Motor neuron (in vitro differentiated cells): Measurements from ENCODE around the gene IL15. TPM values are rescaled to one million over a fixed set of nuclear protein-coding genes. Genes with fewer than 3 reads are reported as not detected.
"Not testable (repeated sequence)": the region's sequence is repeated elsewhere in the genome, so short reads cannot be mapped to it uniquely, and the experiment has no call there.

Source experiments
- ATAC-seq, 8 experiments: fragments of 200-7000 bp; cut with Tn5 transposase; replicated peaks in 6 of 8; 2 replicates each; pipeline ENCODE4 v1.8.0; 2021; ENCODE audit warnings: mild to moderate bottlenecking in 8 of 8, moderate library complexity in 8 of 8
- H3K27ac ChIP-seq, 2 donors: fragments of 250-450 bp; sonication (Bioruptor Pico); 2 replicates each; pipeline ENCODE4 v1.9.0; 2021; ENCODE audit warnings: antibody characterized with exemption in 2 of 2, mild to moderate bottlenecking in 2 of 2, moderate library complexity in 1 of 2
- H3K4me1 ChIP-seq, 2 donors: fragments of 250-450 bp; sonication (Bioruptor Pico); replicated peaks in 1 of 2; 2 replicates each; pipeline ENCODE4 v1.6.1; 2021; ENCODE audit warnings: antibody characterized with exemption in 2 of 2, mild to moderate bottlenecking in 2 of 2, moderate library complexity in 1 of 2
- H3K4me3 ChIP-seq, 5 donors: fragments of 250-450 bp; sonication (Bioruptor Pico); 2 replicates each; pipeline ENCODE4 v1.9.0; 2021; ENCODE audit warnings: antibody characterized with exemption in 5 of 5, mild to moderate bottlenecking in 5 of 5, moderate library complexity in 4 of 5
- WGBS, 10 experiments: fragments of 450-650 bp; shearing (Covaris generic); methylation state at CpG; one replicate each; pipeline ENCODE4 v1.0.0; 2022; 5-methylcytosine and 5-hydroxymethylcytosine counted together
- in situ Hi-C, 9 experiments: fragments of 400-800 bp; cut with MboI; loops; one replicate each; pipeline ENCODE4 v1.15.0; 2021; ENCODE audit warnings: low sequenced_read_pairs in 9 of 9, low pct_unique_long_range_greater_than_20kb in 2 of 9; ENCODE audit not compliant: unreplicated experiment in 9 of 9
- total RNA-seq, 8 experiments: library from RNA; unstranded; fragments of 300-600 nt; gene quantifications; 2 replicates each; pipeline versions ENCODE4 v1.2.3 to v1.2.4, GENCODE V29; 2022

Gene IL15
- total RNA-seq, 8 experiments from 2014 or later = 0.16 to 3.3 (median 0.43) TPM

DNA sequence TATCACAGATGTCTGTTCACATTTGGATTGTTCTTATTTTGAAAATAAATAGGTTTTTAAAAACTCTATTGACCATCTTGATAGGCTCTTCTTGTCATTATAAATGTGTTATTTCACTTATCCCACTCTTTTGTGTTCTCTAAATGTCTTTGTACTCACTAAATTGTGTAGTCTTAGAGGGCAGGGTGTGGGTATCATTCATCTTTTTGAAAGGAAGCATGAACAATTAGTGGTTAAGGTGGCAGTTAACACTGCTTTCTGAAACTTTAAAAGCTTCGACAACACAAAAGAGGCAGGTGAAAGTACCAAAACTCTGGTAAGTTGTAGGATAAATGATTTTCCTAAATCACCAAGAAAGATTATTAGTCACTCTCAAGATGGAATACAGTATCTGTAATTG, 83.2 kb downstream of the IL15 start:
- H3K4me3 ChIP-seq = no peak overlapping the region
- H3K27ac ChIP-seq = no peak overlapping the region
- H3K4me1 ChIP-seq = no peaks in the 10 kb centered on the region
- in situ Hi-C loops = no loop called here
- 50 to 100% (median 91%) methylated on average over 1 of the region's 1 CpG; no CpG with 5 or more reads in 1 of the 10 experiments for WGBS, 10 experiments
- no peak for ATAC-seq

DNA sequence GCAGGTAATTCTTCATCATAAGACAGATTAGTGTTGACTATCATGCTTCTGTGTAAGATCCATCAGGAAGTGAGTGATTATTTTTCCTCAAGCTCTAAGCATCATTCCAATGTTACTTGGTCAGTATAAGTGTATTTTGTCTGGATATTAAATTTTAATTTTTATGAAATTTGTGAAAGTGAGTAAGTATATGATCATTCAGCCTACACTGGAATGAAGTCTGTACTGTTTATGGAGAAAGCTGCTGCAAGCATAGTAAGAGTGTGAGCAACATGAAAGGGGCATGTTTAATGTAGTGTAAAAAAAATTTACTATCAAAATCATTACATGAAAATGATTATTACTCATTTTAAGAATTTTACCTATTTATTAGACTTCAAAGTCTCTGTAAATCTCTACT, 84.8 kb downstream of the IL15 start:
- in situ Hi-C loops = no loop called here
- Histone ChIP-seq H3K4me3 (no peak overlapping the region), H3K27ac (no peak overlapping the region), H3K4me1 (no peaks in the 10 kb centered on the region)
- ATAC-seq = no peak

DNA sequence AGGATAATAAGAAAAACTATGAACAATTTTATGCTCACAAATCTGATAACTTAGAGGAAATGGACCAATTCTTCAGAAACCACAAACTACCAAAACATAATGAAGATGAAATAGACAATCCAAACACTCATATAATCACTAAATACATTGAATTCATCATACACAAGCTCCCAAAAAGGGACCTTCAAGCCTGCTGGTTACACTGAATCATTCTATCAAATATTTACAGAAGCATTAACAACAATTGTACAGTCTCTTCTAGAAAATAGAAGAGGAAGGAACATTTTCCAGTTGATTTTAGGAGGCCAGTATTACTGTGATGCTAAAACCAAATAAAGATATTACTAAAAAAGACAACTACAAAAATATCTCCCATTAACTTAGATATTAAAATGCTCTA, 88.3 kb downstream of the IL15 start:
- Histone ChIP-seq H3K27ac (no peak overlapping the region), H3K4me1 (no peaks in the 10 kb centered on the region), H3K4me3 (no peak overlapping the region)
- in situ Hi-C loops = no loop called here
- ATAC-seq = no peak

DNA sequence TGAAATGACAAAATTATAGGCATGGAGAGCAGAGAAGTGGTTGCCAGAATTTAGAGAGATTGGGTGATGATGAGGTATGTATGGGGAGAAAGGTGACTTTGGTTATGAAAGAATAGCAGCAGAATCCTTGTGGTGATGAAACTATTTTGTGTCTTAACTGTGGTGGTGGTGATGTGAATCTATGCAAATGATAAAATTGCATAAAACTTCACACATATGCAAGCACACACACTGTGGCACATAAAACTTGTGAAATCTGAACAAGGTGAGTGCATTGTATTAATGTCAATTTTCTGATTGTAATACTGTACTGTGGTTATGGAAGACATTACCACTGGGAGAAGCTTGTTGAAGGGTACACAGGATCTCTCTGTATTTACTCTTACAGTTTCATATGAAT, 91.0 kb downstream of the IL15 start:
- Histone ChIP-seq H3K27ac (no peak overlapping the region), H3K4me1 (no peaks in the 10 kb centered on the region), H3K4me3 (no peak overlapping the region)
- in situ Hi-C loops = no loop called here
- ATAC-seq = peak in 2 of 8 experiments; percentile 20 to 71

DNA sequence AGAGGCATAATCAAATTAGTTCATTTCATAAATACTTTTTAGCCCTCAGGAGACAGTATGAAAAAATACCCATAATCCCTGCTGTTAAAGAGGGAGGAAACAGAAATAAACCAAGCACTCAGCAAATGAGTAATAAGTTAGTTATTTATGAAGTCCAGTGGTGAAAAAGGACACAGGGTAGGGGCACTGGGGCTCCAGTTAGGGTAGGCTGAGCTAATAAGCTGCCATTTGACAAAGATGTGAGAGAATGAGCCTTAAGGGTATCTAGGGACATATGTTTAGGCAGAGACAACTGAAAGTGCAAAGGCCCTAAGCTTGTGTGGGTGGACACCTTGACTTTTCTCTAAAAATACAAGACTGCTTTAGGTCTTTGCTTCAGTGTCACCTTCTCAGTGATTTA, 94.4 kb downstream of the IL15 start:
- in situ Hi-C loops = no loop called here
- Histone ChIP-seq H3K27ac (no peak overlapping the region), H3K4me3 (no peak overlapping the region), H3K4me1 (no peaks in the 10 kb centered on the region)
- no peak for ATAC-seq

DNA sequence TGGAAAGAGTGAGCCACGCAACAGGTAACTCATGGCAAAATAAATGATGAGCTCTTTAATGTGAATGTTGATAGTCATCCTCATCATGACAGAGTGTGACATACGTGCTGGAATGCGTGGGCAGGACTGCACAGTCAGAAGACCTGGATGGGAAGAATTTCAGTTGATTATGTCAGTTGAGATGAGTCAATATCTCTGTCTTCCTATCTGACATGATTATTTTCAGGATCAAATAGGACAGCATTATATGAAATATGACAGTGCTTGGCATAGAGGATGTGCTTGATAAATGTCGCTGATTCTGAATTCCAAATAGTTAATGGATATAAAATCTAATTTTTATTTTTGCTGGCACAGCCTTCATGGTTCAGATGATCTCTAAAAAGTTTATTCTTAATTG, 95.1 kb downstream of the IL15 start:
- Histone ChIP-seq H3K27ac (no peak overlapping the region), H3K4me3 (no peak overlapping the region), H3K4me1 (no peaks in the 10 kb centered on the region)
- in situ Hi-C loops = no loop called here
- WGBS, 10 experiments = 63 to 100% (median 86%) methylated on average over 1 to 4 of the region's 4 CpGs; no CpG with 5 or more reads in 1 of the 10 experiments
- no peak for ATAC-seq

DNA sequence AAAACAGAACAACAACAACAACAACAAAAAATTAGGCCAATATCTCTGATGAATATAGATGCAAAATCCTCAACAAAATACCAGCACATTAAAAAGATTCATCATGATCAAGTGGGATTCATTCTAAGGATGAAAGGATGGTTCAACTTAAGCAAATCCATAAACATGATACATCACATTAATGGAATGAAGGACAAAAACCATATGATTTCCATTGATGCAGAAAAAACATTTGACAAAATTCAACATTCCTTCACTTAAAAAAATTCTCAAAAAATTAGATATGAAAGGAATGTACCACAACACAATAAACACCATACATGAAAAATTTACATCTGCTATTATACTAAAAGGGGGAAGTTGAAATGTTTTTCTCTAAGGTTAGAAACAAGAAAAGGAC, 103.3 kb downstream of the IL15 start:
- H3K4me1 ChIP-seq = no peaks in the 10 kb centered on the region
- H3K27ac ChIP-seq = no peak overlapping the region
- in situ Hi-C loops = no loop called here
- no peak overlapping the region for H3K4me3 ChIP-seq
- no peak for ATAC-seq

DNA sequence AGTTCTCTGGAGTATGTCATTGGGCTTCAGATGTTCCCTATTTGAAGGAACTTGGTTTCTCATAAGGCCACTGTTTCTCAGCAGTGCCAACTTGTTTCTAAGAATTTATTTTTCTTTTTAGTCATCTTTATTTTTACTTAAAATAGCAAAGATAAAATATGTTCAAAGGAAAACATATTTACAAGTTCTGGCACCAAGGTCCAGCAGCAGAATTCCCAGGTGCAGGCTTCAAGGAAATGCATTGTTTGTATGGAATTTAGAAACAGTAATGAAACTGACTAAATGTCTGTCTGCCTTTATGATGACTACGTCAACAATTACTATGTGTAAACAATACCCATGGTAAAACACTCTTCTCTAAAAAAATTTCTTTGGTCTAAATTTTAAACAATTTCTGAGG, 109.6 kb downstream of the IL15 start:
- 57 to 100% (median 90%) methylated on average over 1 of the region's 1 CpG; no CpG with 5 or more reads in 3 of the 10 experiments for WGBS, 10 experiments
- Histone ChIP-seq H3K4me3 (no peak overlapping the region), H3K27ac (no peak overlapping the region), H3K4me1 (no peaks in the 10 kb centered on the region)
- no peak for ATAC-seq
- in situ Hi-C loops = no loop called here

DNA sequence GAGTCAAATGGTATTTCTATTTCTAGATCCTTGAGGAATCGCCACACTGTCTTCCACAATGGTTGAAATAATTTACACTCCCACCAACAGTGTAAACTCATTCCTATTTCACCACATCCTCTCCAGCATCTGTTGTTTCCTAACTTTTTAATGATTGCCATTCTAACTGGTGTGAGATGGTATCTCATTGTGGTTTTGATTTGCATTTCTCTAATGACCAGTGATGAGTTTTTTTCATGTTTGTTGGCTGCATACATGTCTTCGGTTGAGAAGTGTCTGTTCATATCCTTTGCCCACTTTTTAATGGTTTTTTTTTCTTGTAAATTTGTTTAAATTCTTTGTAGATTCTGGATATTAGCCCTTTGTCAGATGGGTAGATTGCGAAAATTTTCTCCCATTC, 115.4 kb downstream of the IL15 start:
- ATAC-seq, in situ Hi-C loops: not testable (repeated sequence)
- 11 to 100% (median 78%) methylated on average over 1 to 2 of the region's 3 CpGs; no CpG with 5 or more reads in 4 of the 10 experiments for WGBS, 10 experiments

DNA sequence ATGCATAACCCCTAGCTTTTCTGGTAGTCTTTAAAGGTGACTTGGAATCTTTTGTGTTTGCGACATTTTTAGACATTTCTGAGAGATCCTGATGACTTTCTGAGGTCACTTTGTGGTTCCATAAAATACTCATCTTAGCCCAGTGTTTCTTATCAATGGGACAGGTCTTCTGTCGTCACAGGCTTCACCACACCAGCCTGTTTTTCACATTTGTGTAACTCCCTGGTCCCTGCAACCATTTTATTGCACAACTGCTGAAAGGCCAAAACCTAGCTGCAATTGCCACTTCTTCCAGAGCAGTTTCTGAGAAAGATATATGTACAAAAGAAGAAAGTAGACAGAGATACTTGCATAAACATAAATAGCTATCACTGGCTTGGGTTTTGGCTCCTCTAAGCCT, 120.9 kb downstream of the IL15 start:
- no peak overlapping the region for H3K4me3 ChIP-seq
- in situ Hi-C loops = no loop called here
- no peak overlapping the region for H3K27ac ChIP-seq
- 29 to 100% (median 70%) methylated on average over 1 to 2 of the region's 2 CpGs; no CpG with 5 or more reads in 2 of the 10 experiments for WGBS, 10 experiments
- ATAC-seq = no peak
- no peaks in the 10 kb centered on the region for H3K4me1 ChIP-seq

More for the DNA sequence above, 115.4 kb downstream of the IL15 start:
- H3K4me1 ChIP-seq, H3K27ac ChIP-seq, H3K4me3 ChIP-seq: not testable (repeated sequence)

DNA sequence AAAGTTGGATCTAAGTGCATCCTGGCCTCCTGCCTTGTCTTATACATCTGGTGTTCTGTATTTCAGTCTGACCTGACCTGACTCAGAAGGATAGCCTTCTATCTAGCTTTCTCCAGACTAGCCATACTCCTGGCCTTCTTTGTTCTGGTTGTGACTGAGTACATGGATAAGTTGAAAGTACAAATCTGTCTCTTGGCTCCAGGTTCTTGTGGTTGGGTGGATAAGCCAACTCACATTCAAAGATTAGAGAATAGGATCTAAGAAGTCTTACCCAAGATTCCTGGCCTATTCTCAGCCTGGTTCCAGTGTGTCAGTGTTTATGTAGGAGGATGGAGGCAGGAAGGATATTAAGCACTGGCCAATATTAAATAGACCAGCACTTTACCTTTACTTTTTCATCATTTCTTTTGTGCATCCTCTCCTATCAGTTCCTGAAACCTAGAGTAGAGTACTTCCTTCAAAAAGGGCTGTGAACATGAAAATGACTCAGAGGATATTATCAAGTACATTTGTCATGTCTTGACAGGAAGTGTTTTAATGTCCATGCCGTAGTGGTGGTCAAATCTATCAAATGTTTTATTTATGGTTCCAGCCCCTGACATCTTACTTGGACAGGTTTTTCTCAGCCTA, 123.5 kb downstream of the IL15 start:
- no peak for ATAC-seq
- 14 to 100% (median 63%) methylated on average over 1 of the region's 1 CpG; no CpG with 5 or more reads in 1 of the 10 experiments for WGBS, 10 experiments
- Histone ChIP-seq H3K4me3 (no peak overlapping the region), H3K27ac (no peak overlapping the region), H3K4me1 (no peaks in the 10 kb centered on the region)
- in situ Hi-C loops = no loop called here

DNA sequence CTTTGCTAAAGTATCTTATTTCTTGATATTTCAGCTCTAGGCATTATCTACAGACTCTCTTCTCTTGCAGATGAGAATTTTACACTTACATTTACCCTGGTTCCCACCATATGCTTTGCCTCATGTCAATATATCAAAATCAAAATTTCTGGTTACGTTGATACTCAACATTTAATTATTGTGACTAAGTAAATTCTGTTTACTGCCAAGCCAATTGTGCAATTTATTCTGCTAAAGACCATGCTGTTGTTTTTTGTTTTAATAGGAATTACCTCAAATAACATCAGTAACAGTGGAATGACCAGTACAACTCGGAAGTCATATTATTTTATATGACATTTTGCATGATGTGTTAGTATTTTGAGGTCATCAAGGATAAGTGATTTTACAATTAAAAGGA, 125.5 kb downstream of the IL15 start:
- H3K4me1 ChIP-seq = no peaks in the 10 kb centered on the region
- in situ Hi-C loops = no loop called here
- no peak for ATAC-seq
- no peak overlapping the region for H3K4me3 ChIP-seq
- 24 to 100% (median 72%) methylated on average over 1 to 2 of the region's 2 CpGs; no CpG with 5 or more reads in 1 of the 10 experiments for WGBS, 10 experiments
- no peak overlapping the region for H3K27ac ChIP-seq

DNA sequence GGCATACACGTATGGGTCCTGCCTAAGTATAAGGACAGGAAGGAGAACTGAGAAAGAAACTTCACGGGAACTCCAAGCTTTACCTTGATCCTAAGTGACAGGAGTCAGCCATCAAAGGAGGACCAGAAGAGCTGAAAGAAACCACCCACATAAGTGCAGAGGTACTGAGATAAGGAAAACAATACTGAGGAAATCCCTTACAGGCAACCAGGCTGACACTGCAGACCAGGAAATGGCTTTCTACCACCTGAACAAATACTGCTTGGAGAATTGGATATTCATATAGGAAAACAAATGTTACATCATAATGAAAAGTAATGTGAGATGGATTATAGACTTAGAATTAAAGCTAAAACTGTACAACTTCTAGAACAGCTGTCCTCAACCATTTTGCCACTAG, 127.0 kb downstream of the IL15 start:
- Histone ChIP-seq H3K4me1 (no peaks in the 10 kb centered on the region), H3K4me3 (no peak overlapping the region), H3K27ac (no peak overlapping the region)
- 60 to 100% (median 84%) methylated on average over 1 to 2 of the region's 2 CpGs; no CpG with 5 or more reads in 4 of the 10 experiments for WGBS, 10 experiments
- in situ Hi-C loops = no loop called here
- ATAC-seq = peak in 1 of 8 experiments; percentile 81

DNA sequence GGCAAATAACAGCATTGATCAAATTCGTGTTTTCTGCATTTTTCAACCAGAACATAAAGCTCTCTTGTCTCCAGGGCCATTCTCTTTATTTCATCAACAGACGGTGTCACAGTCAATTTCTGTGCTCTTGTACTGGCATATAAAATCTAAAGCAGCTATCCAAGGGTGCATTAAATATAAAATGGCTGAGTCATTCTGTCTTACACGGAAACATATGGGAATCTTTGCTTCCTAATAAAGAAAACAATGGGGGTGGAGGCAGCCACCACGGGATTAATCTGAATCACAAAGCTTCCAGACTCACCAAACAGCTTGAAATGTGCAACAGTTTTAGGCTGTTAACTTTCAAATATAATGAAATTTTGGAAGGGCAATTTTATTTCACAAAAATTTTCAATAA, 132.6 kb downstream of the IL15 start:
- ATAC-seq = peak in 7 of 8 experiments; percentile 26 to 86 (median 60)
- Histone ChIP-seq H3K27ac (peak overlapping the region in 1 of 2 donors; percentile 37), H3K4me3 (no peak overlapping the region), H3K4me1 (peaks cover 11 to 12% of the 10 kb centered on the region in 2 donors)
- WGBS, 10 experiments = 3 to 47% (median 15%) methylated on average over 2 to 4 of the region's 4 CpGs
- in situ Hi-C loops = no loop called here
